ENCODE results near the gene DVL3.

DVL3 gene

DNA sequence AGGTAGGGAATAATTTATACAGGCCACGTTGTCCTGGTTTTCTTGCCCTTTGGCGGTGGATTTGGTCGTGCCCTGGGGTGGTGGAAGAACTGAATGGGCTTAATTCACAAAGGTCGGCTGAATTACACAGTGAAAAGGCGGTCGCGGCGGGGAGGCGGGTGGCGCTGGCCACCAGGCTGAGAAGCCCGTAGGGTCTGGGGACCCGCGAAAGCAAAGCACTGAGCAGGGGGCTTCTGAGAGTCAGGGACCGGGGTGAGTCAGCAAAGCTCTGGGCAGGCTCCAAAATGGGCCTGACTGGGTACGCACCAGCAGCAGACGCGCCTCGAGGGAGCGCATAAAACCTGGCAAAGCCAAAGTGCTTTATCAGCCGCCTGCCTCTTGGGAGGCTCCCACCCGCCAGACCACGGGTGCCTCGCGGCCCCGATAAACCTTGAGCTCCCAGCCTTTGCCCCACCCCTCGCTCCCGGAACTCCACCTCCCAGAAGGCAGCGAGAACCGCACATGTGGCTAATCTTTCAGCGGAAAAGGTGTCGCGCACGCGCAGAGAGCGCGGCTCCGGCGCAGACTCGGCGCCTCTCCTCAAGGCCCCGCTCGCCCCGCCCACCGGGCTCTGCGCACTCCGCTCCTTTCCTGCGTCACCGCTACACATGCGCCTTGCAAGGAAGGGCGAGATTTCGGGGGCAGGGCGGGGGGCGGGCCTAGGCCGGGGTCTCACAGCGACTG lies 30.4 kb downstream of the DVL3 start:
- H3K4me3 ChIP-seq (ENCODE audit: insufficient read length, low read depth): peak overlapping the region; percentile 98

DNA sequence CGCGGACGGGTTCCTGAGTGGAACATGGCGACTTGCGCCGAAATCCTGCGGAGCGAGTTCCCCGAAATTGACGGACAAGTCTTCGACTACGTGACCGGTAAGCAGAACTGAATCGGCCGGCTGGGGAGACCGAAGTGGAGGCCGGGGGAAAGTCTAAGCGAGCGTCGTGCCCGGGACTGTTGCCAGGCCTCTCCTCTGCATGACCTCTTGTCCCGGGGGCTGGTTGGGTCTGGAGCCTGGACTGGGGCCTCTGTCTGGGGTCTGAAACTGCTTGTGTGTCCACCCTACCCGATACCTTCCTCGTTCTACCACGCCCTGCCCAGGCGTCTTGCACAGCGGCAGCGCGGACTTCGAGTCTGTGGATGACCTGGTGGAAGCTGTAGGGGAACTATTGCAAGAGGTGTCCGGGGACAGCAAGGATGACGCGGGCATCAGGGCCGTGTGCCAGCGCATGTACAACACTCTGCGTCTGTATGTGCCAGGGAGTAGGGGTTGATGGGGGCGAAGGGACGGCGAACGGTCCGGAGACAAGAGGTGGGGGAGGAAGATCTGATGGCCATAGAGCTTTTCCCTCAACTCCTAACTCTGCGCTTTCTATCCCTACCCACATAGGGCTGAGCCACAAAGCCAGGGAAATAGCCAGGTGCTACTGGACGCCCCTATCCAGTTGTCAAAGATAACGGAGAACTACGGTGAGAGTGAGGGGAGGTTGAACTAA lies 31.2 kb downstream of the DVL3 start, which contains the start of gene ABCF3:
ABCF3 (plus strand) TSS at position 16 of the 718 bp plus-strand sequence; CDS start at position 25, 9 bp downstream.
- Histone ChIP-seq H3K27me3 (ENCODE audit: insufficient read depth, insufficient read length) (no peaks in the 10 kb centered on the region), H3K36me3 (ENCODE audit: insufficient read depth, insufficient read length, low read length) (peaks cover 79% of the 10 kb centered on the region), H3K9me3 (ENCODE audit: insufficient read depth, low read length) (no peaks in the 10 kb centered on the region), H3K4me3 (ENCODE audit: insufficient read length, low read depth) (peak within 1 kb of the TSS; percentile 98), H3K4me1 (ENCODE audit: insufficient read depth, insufficient read length) (peaks cover 6% of the 10 kb centered on the region), H3K9ac (ENCODE audit: insufficient read length, low read depth) (peak within 1 kb of the TSS; percentile 98)
- no peak for DNase-seq (ENCODE audit: low read depth, low spot score)
- no peak for TF ChIP-seq ZNF274 (IDR thresholded peaks at IDR 0.05; ENCODE audit: low read depth, low read length)
- TF ChIP-seq YY1 (IDR thresholded peaks at IDR 0.05; ENCODE audit: insufficient read depth, insufficient read length): peak; percentile 62

More for the DNA sequence above, 30.4 kb downstream of the DVL3 start:
- DNase-seq (ENCODE audit: low read depth, low spot score): peak; percentile 99
- Histone ChIP-seq H3K9ac (ENCODE audit: insufficient read length, low read depth) (peak overlapping the region; percentile 98), H3K27me3 (ENCODE audit: insufficient read depth, insufficient read length) (no peaks in the 10 kb centered on the region), H3K36me3 (ENCODE audit: insufficient read depth, insufficient read length, low read length) (peaks cover 79% of the 10 kb centered on the region), H3K9me3 (ENCODE audit: insufficient read depth, low read length) (no peaks in the 10 kb centered on the region), H3K4me1 (ENCODE audit: insufficient read depth, insufficient read length) (peaks cover 6% of the 10 kb centered on the region)
- no peak for TF ChIP-seq ZNF274 (IDR thresholded peaks at IDR 0.05; ENCODE audit: low read depth, low read length)
- no peak for TF ChIP-seq YY1 (IDR thresholded peaks at IDR 0.05; ENCODE audit: insufficient read depth, insufficient read length)
- no peak for TF ChIP-seq SUZ12 (IDR thresholded peaks at IDR 0.05; ENCODE audit: extremely low read depth, insufficient read depth, insufficient read length)

DNA sequence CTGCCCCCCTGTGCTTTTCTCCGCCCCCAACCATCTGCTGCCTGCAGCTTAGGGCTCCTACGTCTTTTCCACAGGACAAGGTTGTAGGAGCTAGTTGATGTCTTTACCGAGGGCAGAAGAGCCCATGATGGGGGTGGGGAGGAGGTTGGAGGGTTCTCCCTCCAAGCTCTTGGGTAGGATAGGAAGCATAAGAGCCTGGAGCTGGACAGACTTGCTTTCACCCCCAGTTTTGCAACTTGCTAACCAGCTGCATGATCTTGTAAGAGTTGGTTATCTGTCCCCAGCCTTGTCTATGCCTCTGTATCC lies 31.7 kb downstream of the DVL3 start:
- Histone ChIP-seq H3K9me3 (ENCODE audit: insufficient read depth, low read length) (no peaks in the 10 kb centered on the region), H3K4me3 (ENCODE audit: insufficient read length, low read depth) (peak overlapping the region; percentile 98), H3K4me1 (ENCODE audit: insufficient read depth, insufficient read length) (peaks cover 6% of the 10 kb centered on the region), H3K36me3 (ENCODE audit: insufficient read depth, insufficient read length, low read length) (peaks cover 79% of the 10 kb centered on the region), H3K27me3 (ENCODE audit: insufficient read depth, insufficient read length) (no peaks in the 10 kb centered on the region), H3K9ac (ENCODE audit: insufficient read length, low read depth) (peak overlapping the region; percentile 98)
- no peak for DNase-seq (ENCODE audit: low read depth, low spot score)
- TF ChIP-seq ZNF274 (IDR thresholded peaks at IDR 0.05; ENCODE audit: low read depth, low read length) (no peak), YY1 (IDR thresholded peaks at IDR 0.05; ENCODE audit: insufficient read depth, insufficient read length) (no peak), SUZ12 (IDR thresholded peaks at IDR 0.05; ENCODE audit: extremely low read depth, insufficient read depth, insufficient read length) (no peak)

DNA sequence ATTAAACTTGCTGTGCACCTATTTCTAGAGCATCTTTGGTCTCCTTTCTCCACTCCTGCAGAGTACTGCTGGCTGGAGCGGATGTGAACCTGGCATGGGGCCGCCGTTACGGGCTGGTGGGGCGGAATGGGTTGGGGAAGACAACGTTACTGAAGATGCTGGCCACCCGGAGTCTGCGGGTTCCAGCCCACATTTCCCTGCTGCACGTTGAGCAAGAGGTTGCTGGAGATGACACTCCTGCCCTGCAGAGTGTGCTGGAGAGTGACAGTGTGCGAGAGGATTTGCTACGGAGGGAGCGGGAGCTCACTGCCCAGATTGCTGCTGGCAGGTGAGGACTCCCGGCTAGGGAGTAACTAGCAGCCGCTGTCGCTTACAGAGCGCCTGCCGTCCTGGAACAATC lies 32.9 kb downstream of the DVL3 start:
- Histone ChIP-seq H3K27me3 (ENCODE audit: insufficient read depth, insufficient read length) (no peaks in the 10 kb centered on the region), H3K9me3 (ENCODE audit: insufficient read depth, low read length) (no peaks in the 10 kb centered on the region), H3K9ac (ENCODE audit: insufficient read length, low read depth) (no peak overlapping the region), H3K36me3 (ENCODE audit: insufficient read depth, insufficient read length, low read length) (peaks cover 79% of the 10 kb centered on the region), H3K4me1 (ENCODE audit: insufficient read depth, insufficient read length) (peaks cover 6% of the 10 kb centered on the region), H3K4me3 (ENCODE audit: insufficient read length, low read depth) (no peak overlapping the region)
- no peak for TF ChIP-seq YY1 (IDR thresholded peaks at IDR 0.05; ENCODE audit: insufficient read depth, insufficient read length)
- no peak for TF ChIP-seq SUZ12 (IDR thresholded peaks at IDR 0.05; ENCODE audit: extremely low read depth, insufficient read depth, insufficient read length)
- TF ChIP-seq ZNF274 (IDR thresholded peaks at IDR 0.05; ENCODE audit: low read depth, low read length): no peak
- no peak for DNase-seq (ENCODE audit: low read depth, low spot score)

DNA sequence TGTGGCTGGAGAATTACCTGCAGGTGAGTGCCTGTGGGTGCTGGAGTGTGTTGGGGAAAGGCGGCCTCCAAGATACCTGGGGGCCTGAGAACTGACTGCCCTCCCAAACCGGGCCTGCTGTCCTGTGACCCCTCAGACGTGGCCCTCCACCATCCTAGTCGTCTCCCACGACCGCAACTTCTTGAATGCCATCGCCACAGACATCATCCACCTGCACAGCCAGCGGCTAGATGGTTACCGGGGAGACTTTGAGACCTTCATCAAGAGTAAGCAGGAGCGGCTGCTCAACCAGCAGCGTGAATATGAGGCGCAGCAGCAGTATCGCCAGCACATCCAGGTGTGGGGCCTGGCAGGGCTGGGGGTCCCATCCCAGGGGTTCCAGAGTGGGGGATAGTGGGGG lies 34.2 kb downstream of the DVL3 start:
- no peak overlapping the region for H3K9ac ChIP-seq (ENCODE audit: insufficient read length, low read depth)
- no peak for TF ChIP-seq SUZ12 (IDR thresholded peaks at IDR 0.05; ENCODE audit: extremely low read depth, insufficient read depth, insufficient read length)
- TF ChIP-seq YY1 (IDR thresholded peaks at IDR 0.05; ENCODE audit: insufficient read depth, insufficient read length): no peak
- TF ChIP-seq ZNF274 (IDR thresholded peaks at IDR 0.05; ENCODE audit: low read depth, low read length): no peak
- H3K4me1 ChIP-seq (ENCODE audit: insufficient read depth, insufficient read length): no peaks in the 10 kb centered on the region
- H3K27me3 ChIP-seq (ENCODE audit: insufficient read depth, insufficient read length): no peaks in the 10 kb centered on the region
- no peak for DNase-seq (ENCODE audit: low read depth, low spot score)
- no peak overlapping the region for H3K4me3 ChIP-seq (ENCODE audit: insufficient read length, low read depth)
- no peaks in the 10 kb centered on the region for H3K9me3 ChIP-seq (ENCODE audit: insufficient read depth, low read length)
- peaks cover 79% of the 10 kb centered on the region for H3K36me3 ChIP-seq (ENCODE audit: insufficient read depth, insufficient read length, low read length)

DNA sequence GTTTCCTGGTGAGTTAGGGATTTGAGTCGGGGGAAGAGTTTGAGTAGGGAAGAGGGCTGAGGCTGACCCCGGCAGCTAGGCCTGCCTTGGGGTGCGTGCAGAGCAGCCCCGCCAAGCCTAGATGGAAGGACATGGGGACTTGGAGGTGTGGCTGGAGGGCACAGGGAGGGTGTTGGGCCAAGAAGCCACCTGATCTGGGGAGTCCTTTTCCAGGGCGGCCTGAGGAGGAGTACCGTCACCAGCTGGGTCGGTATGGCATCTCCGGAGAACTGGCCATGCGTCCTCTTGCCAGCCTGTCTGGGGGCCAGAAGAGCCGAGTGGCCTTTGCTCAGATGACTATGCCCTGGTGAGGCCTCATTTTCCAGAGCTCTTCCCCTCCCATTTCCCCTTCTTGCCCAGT lies 37.7 kb downstream of the DVL3 start:
- Histone ChIP-seq H3K36me3 (ENCODE audit: insufficient read depth, insufficient read length, low read length) (peaks cover 86% of the 10 kb centered on the region), H3K27me3 (ENCODE audit: insufficient read depth, insufficient read length) (no peaks in the 10 kb centered on the region), H3K9me3 (ENCODE audit: insufficient read depth, low read length) (no peaks in the 10 kb centered on the region), H3K4me1 (ENCODE audit: insufficient read depth, insufficient read length) (peaks cover 2% of the 10 kb centered on the region), H3K9ac (ENCODE audit: insufficient read length, low read depth) (no peak overlapping the region), H3K4me3 (ENCODE audit: insufficient read length, low read depth) (no peak overlapping the region)
- TF ChIP-seq SUZ12 (IDR thresholded peaks at IDR 0.05; ENCODE audit: extremely low read depth, insufficient read depth, insufficient read length) (no peak), YY1 (IDR thresholded peaks at IDR 0.05; ENCODE audit: insufficient read depth, insufficient read length) (no peak), ZNF274 (IDR thresholded peaks at IDR 0.05; ENCODE audit: low read depth, low read length) (no peak)
- DNase-seq (ENCODE audit: low read depth, low spot score): no peak

DNA sequence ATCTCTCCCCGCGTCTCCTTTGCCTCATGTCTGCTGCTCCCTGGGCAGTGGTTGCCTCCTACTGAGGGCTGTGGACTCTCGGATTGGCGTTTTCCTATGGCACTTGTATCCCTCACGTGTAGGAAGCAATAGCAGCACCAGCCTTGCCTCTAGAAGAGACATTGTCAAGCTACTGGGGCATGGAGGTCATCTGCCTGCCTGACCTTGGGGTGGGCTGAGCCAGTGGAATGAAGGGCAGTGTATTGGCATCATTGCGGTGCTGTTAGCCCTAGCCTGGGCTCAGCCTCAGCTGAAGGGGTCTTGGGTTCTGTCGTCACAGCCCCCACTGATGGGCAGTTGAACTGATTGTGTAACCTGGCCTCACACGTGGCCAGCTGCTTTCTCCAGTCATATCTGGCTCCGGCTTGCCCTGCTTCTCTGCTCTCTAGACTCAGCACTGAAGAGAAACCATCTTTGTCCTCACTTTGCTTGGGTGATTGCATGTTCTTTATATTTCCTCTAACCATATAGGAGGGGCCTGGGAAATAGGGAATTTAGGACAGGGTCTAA lies 38.9 kb downstream of the DVL3 start:
- Histone ChIP-seq H3K9me3 (ENCODE audit: insufficient read depth, low read length) (no peaks in the 10 kb centered on the region), H3K4me1 (ENCODE audit: insufficient read depth, insufficient read length) (peaks cover 2% of the 10 kb centered on the region), H3K36me3 (ENCODE audit: insufficient read depth, insufficient read length, low read length) (peaks cover 75% of the 10 kb centered on the region), H3K9ac (ENCODE audit: insufficient read length, low read depth) (no peak overlapping the region), H3K4me3 (ENCODE audit: insufficient read length, low read depth) (no peak overlapping the region), H3K27me3 (ENCODE audit: insufficient read depth, insufficient read length) (no peaks in the 10 kb centered on the region)
- TF ChIP-seq YY1 (IDR thresholded peaks at IDR 0.05; ENCODE audit: insufficient read depth, insufficient read length) (no peak), ZNF274 (IDR thresholded peaks at IDR 0.05; ENCODE audit: low read depth, low read length) (no peak)
- no peak for DNase-seq (ENCODE audit: low read depth, low spot score)

Data from NT2/D1 (cell line).